GM12873 (cell line): ENCODE results near the gene ATP9B.

Source experiments
- CTCF ChIP-seq: IDR thresholded peaks from 2 replicates; pipeline ENCODE4 v1.5.1; 2012; ENCODE audit warnings: low read depth, mild to moderate bottlenecking, moderate library complexity, low read length, control low read depth; ENCODE audit not compliant: insufficient read depth; ENCODE audit errors: missing control alignments

ATP9B gene

DNA sequence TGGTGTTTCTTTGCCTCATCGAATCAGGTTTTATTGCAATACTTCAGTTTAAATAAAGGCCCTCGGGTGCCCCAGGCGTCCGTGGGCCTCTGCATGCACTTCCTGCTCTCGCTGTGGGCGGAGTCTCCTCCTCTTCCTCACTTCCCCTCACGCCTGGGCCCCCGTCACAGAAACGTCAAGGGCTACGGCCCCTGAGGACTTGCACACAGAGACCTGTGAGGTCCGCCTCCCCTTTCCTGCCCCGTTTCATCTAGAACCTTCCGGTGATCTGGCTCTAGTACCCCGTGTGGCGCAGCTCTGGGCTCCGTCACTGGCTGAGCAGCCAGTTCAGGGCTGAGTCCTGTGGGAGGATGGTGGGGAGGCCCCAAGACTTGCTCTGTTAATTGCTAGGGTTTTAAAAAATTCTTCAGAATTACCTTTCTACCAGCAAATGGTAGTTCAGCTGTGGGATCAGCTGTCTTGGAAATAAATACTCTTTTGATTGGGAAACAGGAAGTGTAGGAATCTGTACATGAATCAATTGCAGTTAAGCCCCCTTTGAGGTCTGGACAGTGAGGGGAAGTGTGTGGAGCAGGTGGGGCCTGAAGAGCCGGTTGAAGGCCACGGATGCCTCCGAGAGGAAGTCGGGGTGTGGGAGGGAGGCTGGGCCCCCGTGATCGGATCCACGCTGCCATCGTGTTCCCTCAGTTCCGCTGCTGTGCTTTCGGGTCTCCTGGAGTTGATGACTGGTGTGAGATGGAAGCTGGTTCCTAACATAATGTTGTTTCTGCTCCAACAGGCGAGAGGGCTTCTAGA is 336.8 kb downstream of the ATP9B start:
- TF ChIP-seq CTCF = peak; percentile 0

DNA sequence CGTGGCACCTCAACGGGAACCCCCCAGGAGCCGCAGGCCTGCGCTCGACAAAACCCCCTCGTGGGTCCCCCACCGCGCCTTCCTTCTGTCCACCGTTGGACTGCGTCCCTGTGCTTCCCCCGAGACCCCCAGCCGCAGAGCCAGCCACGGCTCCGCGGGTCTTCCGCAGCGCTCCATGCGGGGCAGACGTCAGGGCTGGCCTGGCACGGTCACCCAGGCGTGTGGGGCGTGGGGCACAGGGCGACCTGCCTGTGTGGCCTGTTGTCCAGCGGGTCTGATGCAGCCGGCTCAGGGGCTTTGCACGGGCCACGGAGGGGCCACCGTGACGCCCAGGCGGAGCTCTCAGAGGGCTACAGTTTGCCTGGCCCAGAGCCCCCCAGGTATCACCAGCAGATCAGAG is 337.5 kb downstream of the ATP9B start:
- TF ChIP-seq CTCF = no peak

- no peak for TF ChIP-seq CTCF
Observed at GRCh38 chr18:79409313-79409712, 340.1 kb downstream of the ATP9B start.

DNA sequence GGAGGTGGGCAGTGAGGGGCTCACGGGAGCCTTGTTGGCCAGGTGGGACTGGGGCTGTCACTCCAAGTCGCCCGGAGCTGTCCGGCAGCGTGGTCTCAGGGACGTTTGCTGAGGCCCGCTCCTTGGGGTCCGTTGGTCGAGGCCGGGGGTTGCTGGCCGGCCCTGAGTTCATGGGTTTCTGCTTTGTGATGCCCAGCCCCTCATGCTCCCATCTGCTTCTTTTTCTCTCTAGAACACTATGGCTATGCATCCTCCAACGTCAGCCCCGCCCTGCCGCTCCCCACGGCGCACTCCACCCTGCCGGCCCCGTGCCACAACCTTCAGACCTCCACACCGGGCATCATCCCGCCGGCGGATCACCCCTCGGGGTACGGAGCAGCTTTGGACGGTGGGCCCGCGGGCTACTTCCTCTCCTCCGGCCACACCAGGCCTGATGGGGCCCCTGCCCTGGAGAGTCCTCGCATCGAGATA is 341.0 kb downstream of the ATP9B start:
- no peak for TF ChIP-seq CTCF

DNA sequence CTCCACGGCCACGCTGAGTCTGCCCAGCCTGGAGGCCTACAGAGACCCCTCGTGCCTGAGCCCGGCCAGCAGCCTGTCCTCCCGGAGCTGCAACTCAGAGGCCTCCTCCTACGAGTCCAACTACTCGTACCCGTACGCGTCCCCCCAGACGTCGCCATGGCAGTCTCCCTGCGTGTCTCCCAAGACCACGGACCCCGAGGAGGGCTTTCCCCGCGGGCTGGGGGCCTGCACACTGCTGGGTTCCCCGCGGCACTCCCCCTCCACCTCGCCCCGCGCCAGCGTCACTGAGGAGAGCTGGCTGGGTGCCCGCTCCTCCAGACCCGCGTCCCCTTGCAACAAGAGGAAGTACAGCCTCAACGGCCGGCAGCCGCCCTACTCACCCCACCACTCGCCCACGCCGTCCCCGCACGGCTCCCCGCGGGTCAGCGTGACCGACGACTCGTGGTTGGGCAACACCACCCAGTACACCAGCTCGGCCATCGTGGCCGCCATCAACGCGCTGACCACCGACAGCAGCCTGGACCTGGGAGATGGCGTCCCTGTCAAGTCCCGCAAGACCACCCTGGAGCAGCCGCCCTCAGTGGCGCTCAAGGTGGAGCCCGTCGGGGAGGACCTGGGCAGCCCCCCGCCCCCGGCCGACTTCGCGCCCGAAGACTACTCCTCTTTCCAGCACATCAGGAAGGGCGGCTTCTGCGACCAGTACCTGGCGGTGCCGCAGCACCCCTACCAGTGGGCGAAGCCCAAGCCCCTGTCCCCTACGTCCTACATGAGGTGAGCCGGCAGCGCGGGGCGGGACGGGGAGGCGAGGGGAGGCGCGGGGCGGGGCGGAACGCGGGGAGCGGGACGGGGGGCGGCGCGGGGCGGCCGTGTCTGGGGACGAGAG is 341.8 kb downstream of the ATP9B start:
- TF ChIP-seq CTCF = no peak

- no peak for TF ChIP-seq CTCF
Observed at GRCh38 chr18:79411614-79412526, 342.7 kb downstream of the ATP9B start.
